ENCODE measurements around the gene SCYL3.
"Not testable (repeated sequence)": the region's sequence is repeated elsewhere in the genome, so short reads cannot be mapped to it uniquely, and the experiment has no call there.

SCYL3 gene

GRCh38 chr1:169896013-169896412 lies 2.3 kb upstream of the SCYL3 start:
- DNase-seq, result no peak

GRCh38 chr1:169894424-169895145 lies 889 bp upstream of the SCYL3 start:
- DNase-seq, result no peak

GRCh38 chr1:169892927-169893644 lies 610 bp downstream of the SCYL3 start:
- DNase-seq, result no peak

GRCh38 chr1:169892176-169892926 lies 1.3 kb downstream of the SCYL3 start:
- no peak for DNase-seq

- DNase-seq, result no peak
Observed at GRCh38 chr1:169891539-169891885, 2.2 kb downstream of the SCYL3 start.

DNA sequence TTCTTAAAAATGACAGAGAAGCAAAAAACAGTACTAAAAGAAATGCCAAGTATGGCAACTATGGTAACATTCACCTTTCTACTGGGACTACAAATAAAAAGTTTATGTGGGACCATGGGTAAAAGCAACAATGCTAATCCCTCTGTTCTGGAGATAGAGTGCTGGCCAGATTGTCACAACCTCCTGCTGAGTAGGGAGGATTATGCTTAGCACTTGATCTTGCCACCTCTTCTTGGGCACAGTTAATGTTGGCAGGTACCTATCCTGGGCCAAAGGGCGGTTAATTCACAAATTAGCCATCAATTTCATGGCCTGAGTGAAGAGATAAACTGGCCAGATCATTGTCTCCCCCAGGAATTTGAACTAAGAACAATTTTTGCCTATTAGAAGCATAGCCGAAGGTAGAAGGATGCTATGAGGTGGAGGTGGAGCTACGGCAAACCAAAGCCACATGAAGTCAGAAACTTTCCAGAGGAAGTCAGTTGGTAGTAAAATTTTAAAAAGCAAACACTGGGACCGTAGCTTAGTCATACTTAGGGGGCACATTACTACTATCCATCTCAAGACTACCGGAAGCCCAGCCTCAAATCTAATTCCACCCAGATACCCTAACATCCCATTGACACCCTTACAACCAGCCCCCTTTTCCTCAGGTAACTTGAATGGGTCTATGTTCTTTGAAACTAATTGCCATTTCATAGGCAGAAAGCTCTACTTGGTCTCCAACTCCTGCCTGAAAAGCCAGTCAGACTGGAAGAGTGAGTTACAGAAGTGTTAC lies 2.7 kb downstream of the SCYL3 start:
- no peak for DNase-seq

DNA sequence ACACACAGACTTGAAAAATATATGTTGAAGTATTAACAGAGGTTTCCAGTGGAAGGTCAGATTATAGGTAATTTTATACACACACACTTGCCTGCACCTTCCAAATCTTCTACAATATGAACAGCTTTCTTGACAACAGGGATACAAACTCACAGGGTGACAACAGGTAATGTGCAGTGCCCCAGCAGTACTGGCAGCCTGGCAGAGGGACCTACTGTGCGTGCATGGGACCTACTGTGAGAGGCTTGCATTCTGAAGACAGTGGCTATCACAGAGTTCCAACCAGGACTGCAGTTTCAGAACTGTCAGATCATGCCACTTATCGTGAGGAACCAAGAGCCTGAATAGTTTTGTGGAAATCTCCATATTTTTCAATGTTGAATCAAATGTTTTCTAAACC lies 3.8 kb downstream of the SCYL3 start:
- no peak for DNase-seq

- DNase-seq, result no peak
Observed at GRCh38 chr1:169886931-169887330, 6.8 kb downstream of the SCYL3 start.

DNA sequence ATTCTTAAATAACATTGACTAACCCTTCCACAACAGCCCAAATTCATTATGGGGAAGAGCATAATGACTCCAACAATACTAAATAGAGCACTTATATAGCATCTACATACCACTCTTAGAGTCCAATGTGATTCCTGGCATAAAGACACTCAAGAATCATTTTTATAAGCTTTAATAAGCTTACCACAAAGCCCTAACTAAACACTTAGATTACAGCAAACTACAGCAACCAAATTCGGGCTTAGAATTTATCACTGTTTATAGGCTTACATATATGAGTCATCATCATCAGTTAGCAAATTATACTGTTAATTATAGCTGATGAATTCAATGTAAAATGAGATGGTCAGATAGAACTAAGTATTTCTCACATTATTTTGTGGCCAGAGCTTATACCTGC lies 7.3 kb downstream of the SCYL3 start:
- DNase-seq, result no peak

- DNase-seq, result no peak
Observed at GRCh38 chr1:169885207-169885606, 8.5 kb downstream of the SCYL3 start.

GRCh38 chr1:169884634-169885033 lies 9.1 kb downstream of the SCYL3 start:
- no peak for DNase-seq

DNA sequence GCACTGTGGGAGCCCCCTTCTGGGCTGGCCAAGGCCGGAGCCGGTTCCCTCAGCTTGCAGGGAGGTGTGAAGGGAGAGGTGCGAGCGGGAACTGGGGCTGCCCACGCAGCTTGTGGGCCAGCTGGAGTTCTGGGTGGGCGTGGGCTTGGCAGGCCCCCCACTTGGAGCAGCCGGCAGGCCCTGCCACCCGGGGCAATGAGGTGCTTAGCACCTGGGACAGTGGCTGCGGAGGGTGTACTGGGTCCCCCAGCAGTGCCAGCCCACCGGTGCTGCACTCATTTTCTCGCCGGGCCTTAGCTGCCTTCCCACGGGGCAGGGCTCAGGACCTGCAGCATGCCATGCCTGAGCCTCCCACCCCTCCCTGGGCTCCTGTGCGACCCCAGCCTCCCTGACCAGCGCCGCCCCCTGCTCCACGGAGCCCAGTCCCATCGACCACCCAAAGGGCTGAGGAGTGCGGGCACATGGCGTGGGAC lies 11.6 kb downstream of the SCYL3 start:
- DNase-seq, result no peak

GRCh38 chr1:169879034-169879840 lies 14.5 kb downstream of the SCYL3 start:
- no peak for DNase-seq

- DNase-seq, result no peak
Observed at GRCh38 chr1:169878498-169878897, 15.2 kb downstream of the SCYL3 start.

DNA sequence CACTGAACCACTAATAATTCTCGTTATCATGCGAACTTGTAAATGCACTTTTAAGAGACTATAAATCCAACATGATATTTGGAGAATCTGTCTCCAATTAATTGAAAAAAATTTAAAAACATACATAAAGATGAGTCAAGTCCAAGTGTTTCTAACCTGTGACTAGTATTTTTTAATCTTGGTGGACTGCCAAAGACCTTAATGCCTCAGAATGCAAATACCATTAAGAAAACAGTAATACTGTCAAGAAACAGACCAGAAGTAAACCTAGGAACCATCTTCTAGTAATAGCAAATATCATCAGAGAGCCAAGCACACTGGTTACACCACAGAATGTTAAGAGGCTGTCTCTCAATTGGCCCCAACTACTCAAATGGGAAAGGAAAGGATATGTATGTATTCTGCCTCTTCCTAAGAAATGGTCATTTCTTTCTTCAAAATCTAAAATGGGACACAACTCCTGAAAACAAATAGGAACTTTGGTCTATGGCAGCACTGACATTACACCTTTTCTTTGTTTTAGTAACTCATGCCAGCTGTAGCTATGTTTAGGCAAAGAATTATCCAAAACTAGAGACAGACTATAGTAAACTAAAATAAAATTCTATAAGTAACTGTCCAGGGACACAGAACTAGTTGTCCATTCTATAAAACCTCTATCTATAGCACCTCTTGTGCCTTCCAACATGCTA lies 15.8 kb downstream of the SCYL3 start:
- DNase-seq, result no peak

DNA sequence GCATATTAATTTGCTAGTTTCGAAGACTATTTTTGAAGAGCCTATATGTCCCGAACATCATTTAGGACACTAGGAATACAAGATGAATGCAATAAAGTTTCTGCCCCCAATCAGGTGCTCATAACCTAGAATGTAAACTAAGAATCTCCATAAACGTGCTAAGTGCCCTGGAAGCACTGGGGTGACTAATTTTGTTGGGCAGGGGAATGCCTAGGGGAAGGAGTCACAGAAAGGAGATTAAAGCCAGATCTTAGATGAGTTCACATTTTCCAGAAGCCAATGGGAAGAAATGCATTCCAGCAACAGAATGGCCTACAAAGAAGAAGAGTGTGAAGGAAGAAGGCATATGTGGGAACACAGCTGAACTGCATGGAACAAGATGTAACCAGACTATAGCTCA lies 19.5 kb downstream of the SCYL3 start:
- no peak for DNase-seq

GRCh38 chr1:169873582-169874199 lies 20.0 kb downstream of the SCYL3 start:
- no peak for DNase-seq

GRCh38 chr1:169872906-169873305 lies 20.8 kb downstream of the SCYL3 start:
- DNase-seq, result no peak

- not testable (repeated sequence) for DNase-seq
Observed at GRCh38 chr1:169871988-169872387, 21.7 kb downstream of the SCYL3 start.

GRCh38 chr1:169869426-169869825 lies 24.3 kb downstream of the SCYL3 start:
- DNase-seq, result no peak

DNA sequence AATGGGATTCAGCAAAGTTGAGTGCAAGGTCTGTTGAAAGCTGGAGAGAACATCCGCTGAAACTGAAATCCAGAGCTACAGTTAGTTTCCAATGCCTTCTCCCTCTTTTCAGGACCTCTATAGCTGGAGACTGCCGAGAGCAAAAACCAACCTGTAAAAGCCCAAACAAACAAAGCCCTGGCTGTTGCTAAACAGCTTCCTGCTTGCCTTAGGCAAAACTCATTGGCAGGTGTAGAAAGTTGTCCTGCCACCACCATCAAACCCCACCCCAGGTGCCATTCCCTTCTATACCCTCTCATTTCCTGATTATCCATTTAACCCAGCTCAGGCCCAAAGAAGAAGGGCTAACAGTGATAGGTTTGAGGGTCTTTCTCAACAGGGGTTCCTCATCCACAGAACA lies 24.7 kb downstream of the SCYL3 start:
- no peak for DNase-seq

All from NCI-H2029 treated with DMSO at 0.1 percent for 48 hours (cell line).